SK-N-MC (cell line): ENCODE results near the gene NOC2L.
"Not testable (repeated sequence)": the region's sequence is repeated elsewhere in the genome, so short reads cannot be mapped to it uniquely, and the experiment has no call there.

Experiments
- DNase-seq: peaks from one replicate; pipeline ENCODE4 v3.0.0-alpha.2; 2011; ENCODE audit warnings: low read depth, low spot score
- H3K27ac ChIP-seq: fragments of 200-600 bp; sonication (generic); 2 replicates; pipeline ENCODE4 v1.5.1; 2016; ENCODE audit warnings: mixed run types
- H3K36me3 ChIP-seq: fragments of 200-600 bp; sonication (generic); 2 replicates; pipeline ENCODE4 v1.6.1; 2017; ENCODE audit warnings: antibody characterized with exemption, low read length, mixed read lengths; ENCODE audit not compliant: insufficient read depth
- H3K4me3 ChIP-seq: fragments of 200-600 bp; sonication (generic); 2 replicates; pipeline ENCODE4 v1.5.1; 2016
- H3K9ac ChIP-seq: fragments of 200-600 bp; sonication (generic); 2 replicates; pipeline ENCODE4 v1.8.0; 2017; ENCODE audit warnings: mixed run types, mixed read lengths; ENCODE audit not compliant: insufficient read length
- H3K9me3 ChIP-seq: fragments of 200-600 bp; sonication (generic); 2 replicates; pipeline ENCODE4 v1.6.1; 2017; ENCODE audit warnings: low read depth, mild to moderate bottlenecking, antibody characterized with exemption, low read length, moderate library complexity, mixed read lengths
- EZH2 ChIP-seq: fragments of 200-600 bp; sonication (generic); IDR thresholded peaks from one replicate; pipeline ENCODE4 v1.6.1; 2017; ENCODE audit warnings: antibody characterized with exemption
- FOXP2 ChIP-seq: optimal IDR thresholded peaks from 2 replicates; pipeline ENCODE3; 2011; ENCODE audit warnings: mild to moderate bottlenecking, moderate library complexity; ENCODE audit not compliant: insufficient read depth; ENCODE audit errors: extremely low read length, control extremely low read depth
- POLR2AphosphoS5 ChIP-seq: IDR thresholded peaks from 2 replicates; pipeline ENCODE4 v1.6.1; 2012; ENCODE audit warnings: mild to moderate bottlenecking, low read depth, low read length, borderline replicate concordance

The NOC2L gene

GRCh38 chr1:981955-982558 is 23.0 kb upstream of the NOC2L start, which contains the start of gene PERM1:
PERM1 (minus strand) TSS chr1:982093; CDS start chr1:981029, 1,064 bp downstream.
- H3K36me3 ChIP-seq, result no peaks in the 10 kb centered on the region
- H3K27ac ChIP-seq, result no peak within 1 kb of the TSS
- H3K4me3 ChIP-seq, result no peak within 1 kb of the TSS
- no peaks in the 10 kb centered on the region for H3K9me3 ChIP-seq
- no peak for DNase-seq
- TF ChIP-seq FOXP2 (no peak), EZH2 (no peak)
- H3K9ac ChIP-seq, result no peak within 1 kb of the TSS

DNA sequence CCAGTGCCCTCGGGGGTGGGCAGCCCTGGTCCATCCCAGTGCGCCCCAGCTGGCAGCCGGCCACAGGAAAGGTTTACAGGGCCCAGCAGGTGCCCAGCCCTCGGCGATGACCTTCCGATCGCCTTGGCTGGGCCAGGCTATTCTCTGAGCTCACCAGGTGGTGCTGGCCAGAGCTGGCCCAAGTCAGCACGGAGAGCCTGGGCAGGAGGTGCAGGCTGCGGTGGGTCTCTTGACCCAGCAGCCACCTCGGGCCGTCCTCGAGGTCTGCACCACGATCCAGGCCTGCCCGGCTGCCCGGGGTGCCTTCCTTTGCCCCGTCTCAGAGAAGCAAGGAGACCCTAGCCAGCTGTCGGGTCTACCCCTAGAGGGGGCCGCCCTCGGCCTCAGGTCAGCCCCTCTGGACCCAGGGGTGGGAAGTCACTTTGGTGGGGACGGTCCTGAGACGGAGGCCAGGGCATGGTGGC is 22.5 kb upstream of the NOC2L start:
- no peak overlapping the region for H3K4me3 ChIP-seq
- DNase-seq, result no peak
- H3K9ac ChIP-seq, result no peak overlapping the region
- no peaks in the 10 kb centered on the region for H3K36me3 ChIP-seq
- H3K9me3 ChIP-seq, result no peaks in the 10 kb centered on the region
- no peak overlapping the region for H3K27ac ChIP-seq
- TF ChIP-seq EZH2, result no peak
- TF ChIP-seq POLR2AphosphoS5, result no peak
- TF ChIP-seq FOXP2, result no peak

DNA sequence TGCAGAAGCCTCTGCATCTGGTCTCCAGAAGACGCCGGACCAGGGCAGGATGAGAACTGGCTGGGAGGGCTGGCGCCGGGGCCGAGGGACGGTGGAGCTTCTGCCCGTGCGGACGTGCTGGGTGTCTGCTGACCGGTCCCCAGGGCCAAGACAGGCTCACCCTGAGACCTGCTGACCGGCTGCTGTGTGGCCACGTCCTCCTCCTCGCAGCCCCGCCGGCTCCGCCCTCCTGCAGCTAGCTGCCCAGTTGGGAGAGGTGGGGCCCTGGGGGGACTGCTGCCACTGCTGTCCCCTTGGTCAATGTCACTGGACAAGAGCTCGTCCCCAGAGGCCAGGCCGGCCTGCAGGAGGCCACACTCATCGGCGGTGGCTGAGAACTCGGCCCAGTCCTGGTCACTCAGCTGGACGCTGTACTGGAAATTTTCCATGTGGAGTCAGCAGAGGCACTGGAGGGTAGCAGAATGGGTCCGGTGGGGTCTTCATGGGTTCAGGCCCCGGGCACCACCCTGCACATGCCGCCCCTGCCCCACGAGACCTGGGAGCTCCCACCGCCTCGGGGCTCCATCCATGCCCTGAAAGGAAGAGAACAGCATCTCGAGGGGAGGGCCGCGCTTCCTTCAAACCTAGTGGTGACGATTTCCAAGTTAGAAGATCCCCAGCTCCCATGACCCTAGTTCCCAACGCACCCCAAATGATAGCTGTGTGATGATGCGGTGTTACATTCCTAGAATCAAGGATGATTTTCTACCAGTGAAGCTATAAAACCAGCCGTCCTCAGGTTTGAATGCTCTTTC is 21.7 kb upstream of the NOC2L start:
- no peak overlapping the region for H3K9ac ChIP-seq
- H3K27ac ChIP-seq, result no peak overlapping the region
- H3K36me3 ChIP-seq, result no peaks in the 10 kb centered on the region
- no peak overlapping the region for H3K4me3 ChIP-seq
- no peak for TF ChIP-seq EZH2
- TF ChIP-seq FOXP2, result no peak
- no peak for TF ChIP-seq POLR2AphosphoS5
- no peak for DNase-seq
- H3K9me3 ChIP-seq, result no peaks in the 10 kb centered on the region

GRCh38 chr1:980137-980571 is 21.1 kb upstream of the NOC2L start:
- H3K27ac ChIP-seq, result no peak overlapping the region
- no peaks in the 10 kb centered on the region for H3K9me3 ChIP-seq
- H3K36me3 ChIP-seq, result no peaks in the 10 kb centered on the region
- H3K9ac ChIP-seq, result no peak overlapping the region
- no peak for TF ChIP-seq FOXP2
- TF ChIP-seq POLR2AphosphoS5, result no peak
- TF ChIP-seq EZH2, result no peak
- no peak overlapping the region for H3K4me3 ChIP-seq
- DNase-seq, result no peak

- no peak overlapping the region for H3K27ac ChIP-seq
These were observed 20.7 kb upstream of the NOC2L start for GRCh38 chr1:979744-980072.

GRCh38 chr1:978835-979743 is 20.0 kb upstream of the NOC2L start:
- Histone ChIP-seq H3K4me3 (no peak overlapping the region), H3K9ac (no peak overlapping the region), H3K27ac (no peak overlapping the region), H3K9me3 (no peaks in the 10 kb centered on the region), H3K36me3 (no peaks in the 10 kb centered on the region)
- DNase-seq, result no peak
- no peak for TF ChIP-seq POLR2AphosphoS5
- TF ChIP-seq FOXP2, result no peak
- no peak for TF ChIP-seq EZH2

More at GRCh38 chr1:979744-980072, 20.7 kb upstream of the NOC2L start:
- H3K36me3 ChIP-seq, result no peaks in the 10 kb centered on the region
- H3K4me3 ChIP-seq, result no peak overlapping the region
- no peak overlapping the region for H3K9ac ChIP-seq
- TF ChIP-seq FOXP2 (no peak), POLR2AphosphoS5 (no peak), EZH2 (no peak)
- DNase-seq, result no peak
- H3K9me3 ChIP-seq, result no peaks in the 10 kb centered on the region

DNA sequence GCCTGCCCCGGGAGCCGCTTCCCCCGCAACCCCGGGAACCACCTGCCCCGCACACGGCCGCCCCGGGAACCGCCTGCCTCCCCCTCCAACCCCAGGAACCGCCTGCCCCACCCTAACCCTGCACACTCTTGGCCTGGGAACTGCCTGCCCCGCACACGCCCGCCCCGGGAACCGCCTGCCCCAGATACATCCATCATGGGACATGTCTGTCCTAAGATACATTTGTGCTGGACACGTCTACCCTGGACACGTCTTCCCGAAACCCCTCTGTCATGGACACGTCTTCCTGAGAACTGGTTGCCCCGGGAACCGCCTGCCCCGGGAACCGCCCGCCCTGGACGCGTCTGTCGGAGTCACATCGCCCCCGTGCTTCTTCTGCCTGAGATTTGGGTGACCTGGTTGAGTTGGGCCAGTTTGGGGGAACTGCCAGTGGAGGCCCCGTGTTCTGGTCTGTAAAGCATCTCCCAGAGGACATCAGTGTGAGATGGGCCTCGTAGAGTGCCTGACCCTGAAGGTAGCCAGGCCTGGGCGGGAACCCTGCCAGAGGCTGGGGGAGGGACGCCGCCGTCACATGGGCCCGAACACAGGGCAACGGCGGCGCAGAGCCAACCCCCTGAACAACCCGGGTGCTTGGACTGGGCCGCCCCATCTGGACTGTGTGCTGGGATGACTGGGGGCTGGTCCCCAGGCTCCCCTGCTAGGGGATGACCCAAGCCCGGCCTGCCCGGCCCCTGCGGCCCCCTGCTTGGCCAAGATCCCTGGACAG is 19.2 kb upstream of the NOC2L start:
- Histone ChIP-seq H3K9me3 (no peaks in the 10 kb centered on the region), H3K36me3 (no peaks in the 10 kb centered on the region), H3K9ac (no peak overlapping the region), H3K27ac (no peak overlapping the region), H3K4me3 (no peak overlapping the region)
- DNase-seq, result no peak
- TF ChIP-seq POLR2AphosphoS5 (no peak), FOXP2 (no peak), EZH2 (no peak)

DNA sequence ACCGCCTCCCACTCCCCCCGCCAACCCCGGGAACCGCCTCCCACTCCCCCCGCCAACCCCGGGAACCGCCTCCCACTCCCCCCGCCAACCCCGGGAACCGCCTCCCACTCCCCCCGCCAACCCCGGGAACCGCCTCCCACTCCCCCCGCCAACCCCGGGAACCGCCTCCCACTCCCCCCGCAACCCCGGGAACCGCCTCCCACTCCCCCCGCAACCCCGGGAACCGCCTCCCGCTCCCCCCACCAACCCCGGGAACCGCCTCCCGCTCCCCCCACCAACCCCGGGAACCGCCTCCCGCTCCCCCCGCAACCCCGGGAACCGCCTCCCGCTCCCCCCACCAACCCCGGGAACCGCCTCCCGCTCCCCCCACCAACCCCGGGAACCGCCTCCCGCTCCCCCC is 17.7 kb upstream of the NOC2L start:
- H3K27ac ChIP-seq, H3K36me3 ChIP-seq, H3K4me3 ChIP-seq, H3K9me3 ChIP-seq, H3K9ac ChIP-seq, DNase-seq: not testable (repeated sequence)
